VCaP (cell line): ENCODE data around the gene CD274.

ENCODE experiments used
- H3K27ac ChIP-seq: fragments of 450-650 bp; 2 replicates; pipeline ENCODE4 v1.5.1; 2017
- CTCF ChIP-seq: fragments of 450-650 bp; conservative IDR thresholded peaks from 2 replicates; pipeline ENCODE4 v1.5.1; 2017; ENCODE audit warnings: mild to moderate bottlenecking, moderate library complexity

The CD274 gene

GRCh38 chr9:5448461-5449435 is 1.6 kb upstream of the CD274 start:
- H3K27ac ChIP-seq: no peak overlapping the region
- no peak for TF ChIP-seq CTCF

DNA sequence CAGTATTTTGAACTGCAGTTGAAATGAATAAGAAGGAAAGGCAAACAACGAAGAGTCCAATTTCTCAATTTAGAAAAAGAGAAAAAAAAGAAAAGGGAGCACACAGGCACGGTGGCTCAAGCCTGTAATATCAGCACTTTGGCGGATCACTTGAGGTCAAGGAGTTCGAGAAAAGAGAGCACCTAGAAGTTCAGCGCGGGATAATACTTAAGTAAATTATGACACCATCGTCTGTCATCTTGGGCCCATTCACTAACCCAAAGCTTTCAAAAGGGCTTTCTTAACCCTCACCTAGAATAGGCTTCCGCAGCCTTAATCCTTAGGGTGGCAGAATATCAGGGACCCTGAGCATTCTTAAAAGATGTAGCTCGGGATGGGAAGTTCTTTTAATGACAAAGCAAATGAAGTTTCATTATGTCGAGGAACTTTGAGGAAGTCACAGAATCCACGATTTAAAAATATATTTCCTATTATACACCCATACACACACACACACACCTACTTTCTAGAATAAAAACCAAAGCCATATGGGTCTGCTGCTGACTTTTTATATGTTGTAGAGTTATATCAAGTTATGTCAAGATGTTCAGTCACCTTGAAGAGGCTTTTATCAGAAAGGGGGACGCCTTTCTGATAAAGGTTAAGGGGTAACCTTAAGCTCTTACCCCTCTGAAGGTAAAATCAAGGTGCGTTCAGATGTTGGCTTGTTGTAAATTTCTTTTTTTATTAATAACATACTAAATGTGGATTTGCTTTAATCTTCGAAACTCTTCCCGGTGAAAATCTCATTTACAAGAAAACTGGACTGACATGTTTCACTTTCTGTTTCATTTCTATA is 602 bp upstream of the CD274 start:
- H3K27ac ChIP-seq: peak overlapping the region; percentile 56
- TF ChIP-seq CTCF: no peak

DNA sequence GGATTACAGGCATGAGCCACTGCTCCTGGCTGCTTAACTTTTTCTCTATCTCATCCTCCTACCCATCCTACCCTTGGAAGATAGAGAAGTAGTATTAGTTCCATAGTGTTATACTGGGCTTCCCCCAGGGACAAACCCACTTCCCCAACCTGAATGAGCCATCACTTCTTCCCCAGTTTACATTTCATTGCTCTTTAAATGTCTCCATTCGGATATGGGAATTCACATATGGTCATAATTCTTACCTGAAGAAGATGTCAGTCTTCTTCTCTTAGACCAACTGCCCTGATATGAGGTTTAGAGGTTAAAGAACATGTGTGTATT is 1.9 kb downstream of the CD274 start:
- no peak for TF ChIP-seq CTCF
- H3K27ac ChIP-seq: no peak overlapping the region

- no peak overlapping the region for H3K27ac ChIP-seq
- no peak for TF ChIP-seq CTCF
Observed at GRCh38 chr9:5453004-5453403, 2.7 kb downstream of the CD274 start.

DNA sequence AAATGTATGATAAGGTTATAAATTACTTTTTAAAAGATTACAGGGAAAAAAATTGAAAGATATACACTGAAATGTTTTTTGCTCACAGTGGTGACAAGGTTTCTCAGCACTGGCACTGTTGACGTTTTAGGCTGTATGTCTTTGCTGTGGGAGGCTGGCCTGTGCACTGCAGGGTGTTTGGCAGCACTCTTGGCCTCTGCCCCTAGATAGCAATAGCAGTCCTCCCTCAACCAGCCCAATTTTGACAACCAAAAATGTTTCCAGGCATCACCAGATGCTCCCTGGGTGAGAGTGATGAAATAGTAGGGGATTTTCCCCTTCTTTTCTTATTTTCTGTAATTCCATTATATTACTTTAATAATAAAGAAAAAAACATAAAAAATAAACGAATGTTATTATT is 3.3 kb downstream of the CD274 start:
- no peak overlapping the region for H3K27ac ChIP-seq
- TF ChIP-seq CTCF: no peak

DNA sequence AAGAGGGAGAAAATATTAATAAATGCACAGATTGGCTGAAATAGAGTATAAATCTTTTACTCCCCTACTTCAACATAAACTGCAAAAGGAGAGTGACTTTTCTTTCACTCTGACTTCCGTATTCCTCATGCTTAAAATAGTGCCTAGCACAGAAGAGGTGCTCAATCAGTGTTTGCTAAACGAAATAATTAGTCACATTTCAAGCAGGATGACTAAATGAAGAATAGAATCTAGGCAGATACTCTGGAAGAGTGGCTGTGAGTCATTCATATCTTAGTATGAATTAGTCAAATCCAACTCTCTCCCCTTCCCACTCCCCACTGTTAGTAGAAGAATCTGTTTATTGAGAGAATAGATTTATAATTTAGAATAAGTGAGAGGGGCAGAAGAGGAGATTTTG is 4.8 kb downstream of the CD274 start:
- no peak for TF ChIP-seq CTCF
- no peak overlapping the region for H3K27ac ChIP-seq

GRCh38 chr9:5459289-5459829 is 9.0 kb downstream of the CD274 start:
- no peak for TF ChIP-seq CTCF
- no peak overlapping the region for H3K27ac ChIP-seq
